ENCODE data around the gene SQOR.

GRCh38 chr15:45648521-45649200 lies 13.8 kb downstream of the SQOR start:
- TF ChIP-seq CTCF (IDR thresholded peaks at IDR 0.05): no peak
- no peak for TF ChIP-seq POLR2A (IDR thresholded peaks at IDR 0.05)

Data from suprapubic skin (tissue), 3 donors.